Endometrium (tissue), 2 donors: ENCODE measurements around the gene SLFN14.
"Not testable (repeated sequence)": the region's sequence is repeated elsewhere in the genome, so short reads cannot be mapped to it uniquely, and the experiment has no call there.

Experiments used
- FAIRE-seq: peaks from 2 replicates; lab custom pipeline; 2012; peaks lifted over from hg19 to GRCh38; lab: Jason Lieb, UNC
- donor health status: control.
- donor health status: control.

The SLFN14 gene

GRCh38 chr17:35521654-35522256 lies 38.9 kb downstream of the SLFN14 start:
- not testable (repeated sequence) for FAIRE-seq

- FAIRE-seq: no peak
Observed at GRCh38 chr17:35521150-35521549, 39.5 kb downstream of the SLFN14 start.

- no peak for FAIRE-seq
Observed at GRCh38 chr17:35519906-35520442, 40.6 kb downstream of the SLFN14 start.

- FAIRE-seq: no peak
Observed at GRCh38 chr17:35519439-35519838, 41.2 kb downstream of the SLFN14 start.

- FAIRE-seq: not testable (repeated sequence)
Observed at GRCh38 chr17:35518431-35518830, 42.2 kb downstream of the SLFN14 start.

GRCh38 chr17:35515027-35515426 lies 45.6 kb downstream of the SLFN14 start:
- FAIRE-seq: no peak

GRCh38 chr17:35514564-35514963 lies 46.1 kb downstream of the SLFN14 start:
- FAIRE-seq: no peak
